Parathyroid adenoma (tissue), 2 donors: ENCODE data around the gene TRIM9.

Source experiments
- H2AFZ ChIP-seq: fragments of 300-600 bp; sonication (generic); one replicate; pipeline ENCODE4 v1.7.0; 2017; ENCODE audit warnings: antibody characterized with exemption, mild to moderate bottlenecking
- H3K27ac ChIP-seq: fragments of 300-600 bp; sonication (generic); one replicate; pipeline ENCODE4 v1.7.0; 2017
- H3K27me3 ChIP-seq: fragments of 300-600 bp; sonication (generic); one replicate; pipeline ENCODE4 v1.7.0; 2017; ENCODE audit warnings: low read length; ENCODE audit not compliant: control insufficient read depth, insufficient read depth
- H3K36me3 ChIP-seq: fragments of 300-600 bp; sonication (generic); one replicate; pipeline ENCODE4 v1.7.0; 2017; ENCODE audit warnings: low read length; ENCODE audit not compliant: control insufficient read depth, insufficient read depth
- H3K4me1 ChIP-seq: fragments of 300-600 bp; sonication (generic); one replicate; pipeline ENCODE4 v1.7.0; 2017; ENCODE audit warnings: control low read depth
- H3K4me2 ChIP-seq: fragments of 300-600 bp; sonication (generic); one replicate; pipeline ENCODE4 v1.7.0; 2017; ENCODE audit warnings: low read length
- H3K4me3 ChIP-seq: fragments of 300-600 bp; sonication (generic); one replicate; pipeline ENCODE4 v1.7.0; 2017; ENCODE audit warnings: low read depth, low read length
- H3K79me2 ChIP-seq: fragments of 300-600 bp; sonication (generic); one replicate; pipeline ENCODE4 v1.7.0; 2017; ENCODE audit warnings: control low read depth
- H3K9ac ChIP-seq: fragments of 300-600 bp; sonication (generic); one replicate; pipeline ENCODE4 v1.7.0; 2017; ENCODE audit warnings: mild to moderate bottlenecking
- H3K9me3 ChIP-seq: fragments of 300-600 bp; sonication (generic); one replicate; pipeline ENCODE4 v1.7.0; 2017; ENCODE audit warnings: low read length; ENCODE audit not compliant: control insufficient read depth
- CTCF ChIP-seq: fragments of 300-600 bp; sonication (generic); IDR thresholded peaks from one replicate; pipeline ENCODE4 v1.7.0; 2017; ENCODE audit warnings: antibody characterized with exemption, mild to moderate bottlenecking
- donor health status: primary hyperparathyroidism.

TRIM9 gene

DNA sequence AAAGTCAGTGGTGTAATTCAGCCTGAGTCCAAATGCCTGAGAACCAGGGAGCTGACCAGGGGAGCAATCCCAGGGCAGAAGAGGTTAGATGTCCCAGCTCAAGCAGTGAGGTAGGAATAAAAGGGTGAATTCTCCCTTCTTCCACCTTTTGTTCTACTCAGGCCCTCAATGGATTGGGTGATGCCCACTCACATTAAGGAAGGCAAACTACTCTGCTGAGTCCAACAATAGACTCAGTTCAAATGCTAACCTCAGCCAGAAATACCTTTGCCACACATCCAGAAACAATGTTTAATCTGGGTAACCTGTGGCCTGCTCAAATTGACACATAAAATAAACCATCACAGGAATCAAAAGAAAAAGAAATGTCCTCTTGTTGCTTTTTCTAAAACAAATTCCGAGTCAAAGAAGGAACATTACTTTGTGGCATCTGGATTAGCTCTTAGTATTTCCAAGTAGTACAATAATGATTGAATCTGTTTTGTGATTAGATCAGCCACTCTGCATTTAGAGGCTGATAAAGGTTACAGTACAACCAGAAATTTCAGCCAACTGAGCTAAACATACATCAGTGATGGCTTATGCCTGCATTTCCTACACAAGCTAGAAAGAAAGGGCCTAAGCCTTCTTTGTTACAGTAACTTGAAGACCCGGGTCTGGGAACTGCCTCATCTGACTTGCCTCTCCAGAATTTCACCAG lies 43.6 kb upstream of the TRIM9 start:
- Histone ChIP-seq H3K9ac (no peak overlapping the region), H3K9me3 (no peaks in the 10 kb centered on the region), H3K4me1 (no peaks in the 10 kb centered on the region), H3K27me3 (no peaks in the 10 kb centered on the region), H3K27ac (no peak overlapping the region), H3K36me3 (no peaks in the 10 kb centered on the region), H2AFZ (no peak overlapping the region), H3K4me3 (no peak overlapping the region), H3K79me2 (no peaks in the 10 kb centered on the region), H3K4me2 (no peak overlapping the region)
- TF ChIP-seq CTCF, result no peak

GRCh38 chr14:51131516-51131915 lies 36.6 kb upstream of the TRIM9 start:
- Histone ChIP-seq H3K27ac (no peak overlapping the region), H3K9ac (no peak overlapping the region), H3K27me3 (no peaks in the 10 kb centered on the region), H3K4me3 (no peak overlapping the region), H3K36me3 (no peaks in the 10 kb centered on the region), H3K9me3 (no peaks in the 10 kb centered on the region), H3K4me1 (no peaks in the 10 kb centered on the region), H3K79me2 (no peaks in the 10 kb centered on the region), H3K4me2 (no peak overlapping the region), H2AFZ (no peak overlapping the region)
- no peak for TF ChIP-seq CTCF

DNA sequence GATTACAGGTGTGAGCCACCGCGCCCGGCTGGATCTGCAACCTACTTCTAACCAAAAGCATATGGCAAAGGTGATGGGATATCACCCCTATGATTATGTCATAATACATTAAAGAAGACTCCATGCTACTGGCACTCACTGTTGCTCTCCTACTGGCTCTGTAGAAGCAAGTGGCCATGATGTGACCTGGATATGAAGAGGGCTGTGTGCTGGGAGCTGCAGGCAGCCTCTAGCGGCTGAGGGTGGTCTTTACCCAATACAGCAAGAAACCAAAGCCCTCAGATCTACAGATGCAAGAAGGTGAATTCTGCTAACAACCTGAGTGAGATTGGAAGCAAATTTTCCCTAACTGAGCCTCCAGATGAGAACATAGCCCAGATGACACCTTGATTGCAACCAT lies 34.2 kb upstream of the TRIM9 start:
- no peaks in the 10 kb centered on the region for H3K79me2 ChIP-seq
- H3K27me3 ChIP-seq, result no peaks in the 10 kb centered on the region
- no peak overlapping the region for H3K4me3 ChIP-seq
- H3K9me3 ChIP-seq, result no peaks in the 10 kb centered on the region
- no peak overlapping the region for H3K9ac ChIP-seq
- no peak overlapping the region for H3K4me2 ChIP-seq
- H2AFZ ChIP-seq, result no peak overlapping the region
- H3K4me1 ChIP-seq, result no peaks in the 10 kb centered on the region
- no peak overlapping the region for H3K27ac ChIP-seq
- no peaks in the 10 kb centered on the region for H3K36me3 ChIP-seq
- TF ChIP-seq CTCF, result no peak

- Histone ChIP-seq H3K4me3 (no peak overlapping the region), H3K36me3 (no peaks in the 10 kb centered on the region), H3K4me1 (no peaks in the 10 kb centered on the region), H3K4me2 (no peak overlapping the region), H3K79me2 (no peaks in the 10 kb centered on the region), H3K9me3 (no peaks in the 10 kb centered on the region), H3K27ac (no peak overlapping the region), H2AFZ (no peak overlapping the region), H3K9ac (no peak overlapping the region), H3K27me3 (no peaks in the 10 kb centered on the region)
- no peak for TF ChIP-seq CTCF
These were observed 29.1 kb upstream of the TRIM9 start for GRCh38 chr14:51124029-51124428.

GRCh38 chr14:51121096-51121495 lies 26.2 kb upstream of the TRIM9 start:
- Histone ChIP-seq H3K9me3 (no peaks in the 10 kb centered on the region), H3K27ac (no peak overlapping the region), H3K4me2 (no peak overlapping the region), H2AFZ (no peak overlapping the region), H3K4me1 (no peaks in the 10 kb centered on the region), H3K79me2 (no peaks in the 10 kb centered on the region), H3K36me3 (no peaks in the 10 kb centered on the region), H3K27me3 (no peaks in the 10 kb centered on the region), H3K4me3 (no peak overlapping the region), H3K9ac (no peak overlapping the region)
- no peak for TF ChIP-seq CTCF
